SK-N-SH (cell line): Measurements from ENCODE around the gene P2RX3. TPM values are rescaled to one million over a fixed set of nuclear protein-coding genes. Genes with fewer than 3 reads are reported as not detected.

Experiments used
- CTCF ChIA-PET: fragments of 300-600, 350-600 bp; formaldehyde crosslinking; extraction: SDS; loops from one replicate; lab custom pipeline; 2021; lab: Yijun Ruan, JAX
- POLR2A ChIA-PET: fragments of 350-600 bp; sonication (Branson Sonifier 250); formaldehyde crosslinking; extraction: SDS; loops from one replicate; lab custom pipeline; 2020; ENCODE audit warnings: antibody characterized with exemption, inconsistent platforms; lab: Yijun Ruan, JAX
- DNase-seq: peaks from one replicate; pipeline ENCODE4 v3.0.0; 2012
- H2AFZ ChIP-seq: fragments of 200-600 bp; sonication (generic); 2 replicates; pipeline ENCODE4 v1.8.1; 2016; ENCODE audit warnings: antibody characterized with exemption, mild to moderate bottlenecking, low read depth
- H3F3A ChIP-seq: fragments of 200-600 bp; sonication (generic); replicated peaks from 2 replicates; pipeline ENCODE3; 2016; ENCODE audit warnings: antibody characterized with exemption, mild to moderate bottlenecking; ENCODE audit not compliant: insufficient read depth
- H3K27ac ChIP-seq, 2 experiments: fragments of 200-500 bp in 1 of 2; fragments of 200-600 bp in 1 of 2; sonication (Bioruptor generic) in 1 of 2; sonication (generic), shearing (Covaris generic) in 1 of 2; 2 replicates each; pipeline versions ENCODE4 v1.5.1 to v1.6.1; 2014 to 2016; ENCODE audit warnings: low read depth in 2 of 2, inconsistent platforms in 1 of 2, low read length in 1 of 2, mild to moderate bottlenecking in 1 of 2, mixed read lengths in 1 of 2
- H3K27me3 ChIP-seq: fragments of 200-600 bp; sonication (generic), shearing (Covaris generic); 2 replicates; pipeline ENCODE4 v1.6.1; 2016; ENCODE audit warnings: mixed run types; ENCODE audit not compliant: insufficient read depth
- H3K36me3 ChIP-seq, 2 experiments: fragments of 200-500 bp in 1 of 2; fragments of 200-600 bp in 1 of 2; sonication (Bioruptor generic) in 1 of 2; sonication (generic) in 1 of 2; replicated peaks in 1 of 2; 2 replicates each; pipeline versions ENCODE3 to v1.5.1; 2014 to 2016; ENCODE audit warnings: low read length in 1 of 2, mild to moderate bottlenecking in 1 of 2; ENCODE audit not compliant: insufficient read depth in 2 of 2, control insufficient read depth in 1 of 2
- H3K4me1 ChIP-seq, 2 experiments: fragments of 200-500 bp in 1 of 2; fragments of 200-600 bp in 1 of 2; sonication (Bioruptor generic) in 1 of 2; sonication (generic), shearing (Covaris generic) in 1 of 2; 2 replicates each; pipeline versions ENCODE4 v1.5.1 to v1.6.1; 2014 to 2016; ENCODE audit warnings: low read depth in 1 of 2, low read length in 1 of 2, mixed run types in 1 of 2; ENCODE audit not compliant: insufficient read depth in 2 of 2, control insufficient read depth in 1 of 2
- H3K4me2 ChIP-seq: fragments of 200-600 bp; sonication (generic), shearing (Covaris generic); 2 replicates; pipeline ENCODE4 v1.6.1; 2017; ENCODE audit warnings: mixed run types
- H3K4me3 ChIP-seq, 2 experiments: fragments of 200-500 bp in 1 of 2; fragments of 200-600 bp in 1 of 2; sonication (Bioruptor generic) in 1 of 2; sonication (generic), shearing (Covaris generic) in 1 of 2; 2 replicates each; pipeline versions ENCODE4 v1.5.1 to v1.8.1; 2014 to 2016; ENCODE audit warnings: low read depth in 2 of 2, inconsistent platforms in 1 of 2, low read length in 1 of 2, mild to moderate bottlenecking in 1 of 2, mixed read lengths in 1 of 2, moderate library complexity in 1 of 2
- H3K79me2 ChIP-seq: fragments of 200-600 bp; sonication (generic); 2 replicates; pipeline ENCODE4 v1.8.1; 2017; ENCODE audit warnings: mild to moderate bottlenecking; ENCODE audit not compliant: insufficient read depth
- H3K9ac ChIP-seq: fragments of 200-600 bp; sonication (generic); 2 replicates; pipeline ENCODE4 v1.6.1; 2017; ENCODE audit warnings: mixed run types
- H3K9me2 ChIP-seq: fragments of 200-600 bp; sonication (generic); 2 replicates; pipeline ENCODE4 v1.6.1; 2017; ENCODE audit warnings: mixed run types
- H3K9me3 ChIP-seq: fragments of 200-600 bp; sonication (generic); 2 replicates; pipeline ENCODE4 v1.6.1; 2017; ENCODE audit warnings: mixed run types, mild to moderate bottlenecking, moderate library complexity
- H4K20me1 ChIP-seq: fragments of 200-600 bp; sonication (generic); 2 replicates; pipeline ENCODE4 v1.6.1; 2017; ENCODE audit warnings: mild to moderate bottlenecking, mixed run types; ENCODE audit not compliant: insufficient read depth
- CTCF ChIP-seq: fragments of 200-600 bp; sonication (generic); IDR thresholded peaks from 2 replicates; pipeline ENCODE4 v1.6.1; 2017; ENCODE audit warnings: antibody characterized with exemption, mild to moderate bottlenecking, moderate library complexity
- IRF3 ChIP-seq: fragments of 150-350 bp; IDR thresholded peaks from 2 replicates; pipeline ENCODE4 v1.6.1; 2016; ENCODE audit warnings: mild to moderate bottlenecking, low read depth, low read length
- JUND ChIP-seq: IDR thresholded peaks from 2 replicates; pipeline ENCODE4 v1.4.0; 2012
- MEF2A ChIP-seq: IDR thresholded peaks from 2 replicates; pipeline ENCODE4 v1.4.0; 2012; ENCODE audit warnings: low read depth, borderline replicate concordance
- MXI1 ChIP-seq: IDR thresholded peaks from 2 replicates; pipeline ENCODE4 v1.6.1; 2012; ENCODE audit warnings: mild to moderate bottlenecking, low read depth, low read length, improper control_type of control experiment
- NFIC ChIP-seq: IDR thresholded peaks from 2 replicates; pipeline ENCODE4 v1.4.0; 2012; ENCODE audit warnings: borderline replicate concordance
- NRF1 ChIP-seq: IDR thresholded peaks from 2 replicates; pipeline ENCODE4 v1.6.1; 2012; ENCODE audit warnings: low read depth, mild to moderate bottlenecking, low read length
- PBX3 ChIP-seq: IDR thresholded peaks from 2 replicates; pipeline ENCODE4; 2012
- REST ChIP-seq: IDR thresholded peaks from 2 replicates; pipeline ENCODE4 v1.6.1; 2012; ENCODE audit warnings: mild to moderate bottlenecking, low read depth, low read length, moderate library complexity
- SIN3A ChIP-seq: IDR thresholded peaks from 2 replicates; pipeline ENCODE4 v1.6.1; 2012; ENCODE audit warnings: low read depth, mild to moderate bottlenecking, low read length, moderate library complexity, borderline replicate concordance
- USF1 ChIP-seq: IDR thresholded peaks from 2 replicates; pipeline ENCODE4 v1.4.0; 2012; ENCODE audit warnings: low read depth, borderline replicate concordance
- USF2 ChIP-seq: fragments of 150-350 bp; IDR thresholded peaks from 2 replicates; pipeline ENCODE4 v1.6.1; 2017; ENCODE audit warnings: antibody characterized with exemption, low read length, low read depth, borderline replicate concordance
- YY1 ChIP-seq: IDR thresholded peaks from 2 replicates; pipeline ENCODE4 v1.4.0; 2012; ENCODE audit warnings: low read depth, mild to moderate bottlenecking
- ZBTB33 ChIP-seq: IDR thresholded peaks from 2 replicates; pipeline ENCODE4 v1.4.0; 2012; ENCODE audit warnings: low read depth, borderline replicate concordance
- WGBS: methylation state at CpG from one replicate; pipeline ENCODE4 v1.1.6; 2017; ENCODE audit warnings: low lambda C conversion rate; 5-methylcytosine and 5-hydroxymethylcytosine counted together
- polyA plus RNA-seq, 3 experiments: library from polyadenylated mRNA; depleted of rRNA; stranded (reverse); fragments of >200 nt; gene quantifications; 2 replicates each; pipeline ENCODE4 v1.2.3, GENCODE V29; 2012

Gene P2RX3
- polyA plus RNA-seq, 1 of the 3 experiments (the other 2 are of a cell fraction): not detected

GRCh38 chr11:57347336-57347735 lies 9.2 kb downstream of the P2RX3 start:
- H3K79me2 ChIP-seq: no peaks in the 10 kb centered on the region
- no peak overlapping the region for H3K27ac ChIP-seq
- CTCF ChIA-PET: interaction anchor here (0.9 to 4.4 kb wide), 8 partner anchors 9 to 180 kb away, joined by 3 to 42 read pairs (median 6); partner anchors contain the start of gene P2RX3
- H3K36me3 ChIP-seq: no peaks in the 10 kb centered on the region
- no peaks in the 10 kb centered on the region for H4K20me1 ChIP-seq
- no peaks in the 10 kb centered on the region for H3K9me3 ChIP-seq
- no peak overlapping the region for H2AFZ ChIP-seq
- no peaks in the 10 kb centered on the region for H3K27me3 ChIP-seq
- WGBS: 81% methylated on average over 7 of the region's 9 CpGs
- DNase-seq: no peak
- H3F3A ChIP-seq: no peaks in the 10 kb centered on the region
- no peak overlapping the region for H3K9ac ChIP-seq
- H3K4me3 ChIP-seq: no peak overlapping the region
- H3K4me1 ChIP-seq: peaks cover 0 to 2% of the 10 kb centered on the region in 2 experiments; a peak in 1 of 4 replicates
- H3K4me2 ChIP-seq: no peak overlapping the region
- POLR2A ChIA-PET: no interaction called here
- no peak for TF ChIP-seq USF1
- no peak for TF ChIP-seq CTCF
- TF ChIP-seq NFIC: no peak
- no peak for TF ChIP-seq IRF3
- no peak for TF ChIP-seq NRF1
- TF ChIP-seq JUND: no peak
- TF ChIP-seq PBX3: no peak
- TF ChIP-seq REST: no peak
- no peak for TF ChIP-seq YY1
- no peak for TF ChIP-seq MXI1
- no peak for TF ChIP-seq SIN3A
- no peak for TF ChIP-seq USF2
- no peak for TF ChIP-seq MEF2A
- TF ChIP-seq ZBTB33: no peak
- H3K9me2 ChIP-seq: no peaks in the 10 kb centered on the region
